ENCODE measurements around the gene FABP6.

Gene FABP6

GRCh38 chr5:160251406-160252155 lies 22.3 kb downstream of the FABP6 start:
- H3K27ac ChIP-seq (ENCODE audit: low read length) = no peak overlapping the region
- no peaks in the 10 kb centered on the region for H3K9me3 ChIP-seq (ENCODE audit: control insufficient read depth, low read depth, low read length)
- no peaks in the 10 kb centered on the region for H3K27me3 ChIP-seq (ENCODE audit: control insufficient read depth, insufficient read depth, low read length)
- no peak overlapping the region for H3K9ac ChIP-seq (ENCODE audit: low read length)
- H3K4me1 ChIP-seq (ENCODE audit: control insufficient read depth, low read depth, low read length) = no peaks in the 10 kb centered on the region
- no peak overlapping the region for H3K4me3 ChIP-seq (ENCODE audit: low read length)
- peaks cover 41% of the 10 kb centered on the region for H3K36me3 ChIP-seq (ENCODE audit: control insufficient read depth, low read depth, low read length)

- H3K4me3 ChIP-seq (ENCODE audit: low read length) = no peak overlapping the region
- no peak overlapping the region for H3K9ac ChIP-seq (ENCODE audit: low read length)
- no peaks in the 10 kb centered on the region for H3K27me3 ChIP-seq (ENCODE audit: control insufficient read depth, insufficient read depth, low read length)
- H3K9me3 ChIP-seq (ENCODE audit: control insufficient read depth, low read depth, low read length) = no peaks in the 10 kb centered on the region
- peaks cover 41% of the 10 kb centered on the region for H3K36me3 ChIP-seq (ENCODE audit: control insufficient read depth, low read depth, low read length)
- H3K27ac ChIP-seq (ENCODE audit: low read length) = no peak overlapping the region
- H3K4me1 ChIP-seq (ENCODE audit: control insufficient read depth, low read depth, low read length) = no peaks in the 10 kb centered on the region
Observed at GRCh38 chr5:160252916-160253315, 23.6 kb downstream of the FABP6 start.

- no peaks in the 10 kb centered on the region for H3K9me3 ChIP-seq (ENCODE audit: control insufficient read depth, low read depth, low read length)
- H3K4me3 ChIP-seq (ENCODE audit: low read length) = no peak overlapping the region
- H3K9ac ChIP-seq (ENCODE audit: low read length) = no peak overlapping the region
- H3K27ac ChIP-seq (ENCODE audit: low read length) = no peak overlapping the region
- H3K36me3 ChIP-seq (ENCODE audit: control insufficient read depth, low read depth, low read length) = peaks cover 41% of the 10 kb centered on the region
- no peaks in the 10 kb centered on the region for H3K4me1 ChIP-seq (ENCODE audit: control insufficient read depth, low read depth, low read length)
- no peaks in the 10 kb centered on the region for H3K27me3 ChIP-seq (ENCODE audit: control insufficient read depth, insufficient read depth, low read length)
Observed at GRCh38 chr5:160253441-160253840, 24.1 kb downstream of the FABP6 start.

- no peak overlapping the region for H3K4me3 ChIP-seq (ENCODE audit: low read length)
- H3K36me3 ChIP-seq (ENCODE audit: control insufficient read depth, low read depth, low read length) = peaks cover 52% of the 10 kb centered on the region
- no peak overlapping the region for H3K9ac ChIP-seq (ENCODE audit: low read length)
- H3K27ac ChIP-seq (ENCODE audit: low read length) = no peak overlapping the region
- H3K9me3 ChIP-seq (ENCODE audit: control insufficient read depth, low read depth, low read length) = no peaks in the 10 kb centered on the region
- no peaks in the 10 kb centered on the region for H3K4me1 ChIP-seq (ENCODE audit: control insufficient read depth, low read depth, low read length)
- H3K27me3 ChIP-seq (ENCODE audit: control insufficient read depth, insufficient read depth, low read length) = no peaks in the 10 kb centered on the region
Observed at GRCh38 chr5:160254706-160255105, 25.4 kb downstream of the FABP6 start.

- Histone ChIP-seq H3K9me3 (ENCODE audit: control insufficient read depth, low read depth, low read length) (no peaks in the 10 kb centered on the region), H3K4me3 (ENCODE audit: low read length) (no peak overlapping the region), H3K27ac (ENCODE audit: low read length) (no peak overlapping the region), H3K27me3 (ENCODE audit: control insufficient read depth, insufficient read depth, low read length) (no peaks in the 10 kb centered on the region), H3K9ac (ENCODE audit: low read length) (no peak overlapping the region), H3K4me1 (ENCODE audit: control insufficient read depth, low read depth, low read length) (peaks cover 19% of the 10 kb centered on the region), H3K36me3 (ENCODE audit: control insufficient read depth, low read depth, low read length) (peaks cover 30% of the 10 kb centered on the region)
Observed at GRCh38 chr5:160259341-160259740, 30.0 kb downstream of the FABP6 start.

GRCh38 chr5:160260006-160260775 lies 30.9 kb downstream of the FABP6 start:
- H3K4me3 ChIP-seq (ENCODE audit: low read length) = no peak overlapping the region
- H3K36me3 ChIP-seq (ENCODE audit: control insufficient read depth, low read depth, low read length) = peaks cover 26% of the 10 kb centered on the region
- no peaks in the 10 kb centered on the region for H3K9me3 ChIP-seq (ENCODE audit: control insufficient read depth, low read depth, low read length)
- H3K9ac ChIP-seq (ENCODE audit: low read length) = no peak overlapping the region
- H3K27ac ChIP-seq (ENCODE audit: low read length) = no peak overlapping the region
- peaks cover 19% of the 10 kb centered on the region for H3K4me1 ChIP-seq (ENCODE audit: control insufficient read depth, low read depth, low read length)
- H3K27me3 ChIP-seq (ENCODE audit: control insufficient read depth, insufficient read depth, low read length) = no peaks in the 10 kb centered on the region

- H3K9me3 ChIP-seq (ENCODE audit: control insufficient read depth, low read depth, low read length) = no peaks in the 10 kb centered on the region
- H3K36me3 ChIP-seq (ENCODE audit: control insufficient read depth, low read depth, low read length) = peaks cover 19% of the 10 kb centered on the region
- H3K27ac ChIP-seq (ENCODE audit: low read length) = no peak overlapping the region
- H3K9ac ChIP-seq (ENCODE audit: low read length) = no peak overlapping the region
- no peaks in the 10 kb centered on the region for H3K27me3 ChIP-seq (ENCODE audit: control insufficient read depth, insufficient read depth, low read length)
- H3K4me3 ChIP-seq (ENCODE audit: low read length) = no peak overlapping the region
- H3K4me1 ChIP-seq (ENCODE audit: control insufficient read depth, low read depth, low read length) = peaks cover 19% of the 10 kb centered on the region
Observed at GRCh38 chr5:160260881-160261815, 31.8 kb downstream of the FABP6 start.

GRCh38 chr5:160262151-160263074 lies 33.1 kb downstream of the FABP6 start:
- Histone ChIP-seq H3K9me3 (ENCODE audit: control insufficient read depth, low read depth, low read length) (no peaks in the 10 kb centered on the region), H3K36me3 (ENCODE audit: control insufficient read depth, low read depth, low read length) (peaks cover 17% of the 10 kb centered on the region), H3K9ac (ENCODE audit: low read length) (no peak overlapping the region), H3K27ac (ENCODE audit: low read length) (no peak overlapping the region), H3K4me3 (ENCODE audit: low read length) (no peak overlapping the region), H3K4me1 (ENCODE audit: control insufficient read depth, low read depth, low read length) (peaks cover 31% of the 10 kb centered on the region), H3K27me3 (ENCODE audit: control insufficient read depth, insufficient read depth, low read length) (no peaks in the 10 kb centered on the region)

- H3K27ac ChIP-seq (ENCODE audit: low read length) = no peak overlapping the region
Observed at GRCh38 chr5:160263326-160263855, 34.1 kb downstream of the FABP6 start.

GRCh38 chr5:160266044-160266443 lies 36.7 kb downstream of the FABP6 start:
- Histone ChIP-seq H3K4me1 (ENCODE audit: control insufficient read depth, low read depth, low read length) (peaks cover 36% of the 10 kb centered on the region), H3K27ac (ENCODE audit: low read length) (no peak overlapping the region), H3K27me3 (ENCODE audit: control insufficient read depth, insufficient read depth, low read length) (no peaks in the 10 kb centered on the region), H3K36me3 (ENCODE audit: control insufficient read depth, low read depth, low read length) (peaks cover 18% of the 10 kb centered on the region), H3K9me3 (ENCODE audit: control insufficient read depth, low read depth, low read length) (no peaks in the 10 kb centered on the region), H3K4me3 (ENCODE audit: low read length) (peak overlapping the region; percentile 35), H3K9ac (ENCODE audit: low read length) (no peak overlapping the region)

More at GRCh38 chr5:160263326-160263855, 34.1 kb downstream of the FABP6 start:
- Histone ChIP-seq H3K4me3 (ENCODE audit: low read length) (no peak overlapping the region), H3K4me1 (ENCODE audit: control insufficient read depth, low read depth, low read length) (peaks cover 32% of the 10 kb centered on the region), H3K9me3 (ENCODE audit: control insufficient read depth, low read depth, low read length) (no peaks in the 10 kb centered on the region), H3K9ac (ENCODE audit: low read length) (no peak overlapping the region), H3K36me3 (ENCODE audit: control insufficient read depth, low read depth, low read length) (peaks cover 23% of the 10 kb centered on the region), H3K27me3 (ENCODE audit: control insufficient read depth, insufficient read depth, low read length) (no peaks in the 10 kb centered on the region)
